Measurements from ENCODE around the gene CXCR3.

DNA sequence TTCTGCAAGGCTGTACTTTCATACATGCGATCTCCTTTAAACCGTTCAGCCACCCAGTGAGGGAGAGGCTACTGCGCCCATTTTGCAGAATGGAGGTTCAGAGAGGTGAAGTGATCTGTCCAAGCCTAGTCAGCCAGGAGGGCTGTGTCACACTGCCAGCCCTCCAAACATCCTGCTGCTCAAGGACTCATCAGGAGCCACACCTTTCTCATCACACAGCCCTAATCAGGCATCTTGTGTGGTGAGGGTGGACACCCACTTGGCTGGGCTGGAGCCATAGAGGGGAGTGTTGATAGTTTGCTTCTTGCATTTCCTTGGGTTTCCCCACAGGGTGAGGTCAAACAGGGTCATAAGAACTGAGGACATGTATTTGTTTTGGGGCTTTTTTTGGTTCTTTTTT, 5.4 kb upstream of the CXCR3 start:
- TF ChIP-seq POLR2A (IDR thresholded peaks at IDR 0.05; ENCODE audit: low read depth, low read length) = no peak
- no peak for TF ChIP-seq TAF1 (IDR thresholded peaks at IDR 0.05; ENCODE audit: borderline replicate concordance, low read depth, low read length)
- TF ChIP-seq POLR2AphosphoS5 (IDR thresholded peaks at IDR 0.05; ENCODE audit: low read depth, low read length) = no peak
